Activated CD4-positive, alpha-beta T cell treated with anti-CD3 and anti-CD28 coated beads for 1 hour (primary cell): ENCODE measurements around the gene DNAJC18.
"Not testable (repeated sequence)": the region's sequence is repeated elsewhere in the genome, so short reads cannot be mapped to it uniquely, and the experiment has no call there.

Experiments
- DNase-seq: peaks from one replicate; pipeline ENCODE4 v3.0.0-alpha.2; 2020

DNAJC18 gene

GRCh38 chr5:139460455-139460854 lies 21.1 kb upstream of the DNAJC18 start:
- no peak for DNase-seq

- DNase-seq: no peak
Measured at GRCh38 chr5:139459451-139459934, 20.2 kb upstream of the DNAJC18 start.

GRCh38 chr5:139458580-139459407 lies 19.5 kb upstream of the DNAJC18 start:
- DNase-seq: peak; percentile 60

DNA sequence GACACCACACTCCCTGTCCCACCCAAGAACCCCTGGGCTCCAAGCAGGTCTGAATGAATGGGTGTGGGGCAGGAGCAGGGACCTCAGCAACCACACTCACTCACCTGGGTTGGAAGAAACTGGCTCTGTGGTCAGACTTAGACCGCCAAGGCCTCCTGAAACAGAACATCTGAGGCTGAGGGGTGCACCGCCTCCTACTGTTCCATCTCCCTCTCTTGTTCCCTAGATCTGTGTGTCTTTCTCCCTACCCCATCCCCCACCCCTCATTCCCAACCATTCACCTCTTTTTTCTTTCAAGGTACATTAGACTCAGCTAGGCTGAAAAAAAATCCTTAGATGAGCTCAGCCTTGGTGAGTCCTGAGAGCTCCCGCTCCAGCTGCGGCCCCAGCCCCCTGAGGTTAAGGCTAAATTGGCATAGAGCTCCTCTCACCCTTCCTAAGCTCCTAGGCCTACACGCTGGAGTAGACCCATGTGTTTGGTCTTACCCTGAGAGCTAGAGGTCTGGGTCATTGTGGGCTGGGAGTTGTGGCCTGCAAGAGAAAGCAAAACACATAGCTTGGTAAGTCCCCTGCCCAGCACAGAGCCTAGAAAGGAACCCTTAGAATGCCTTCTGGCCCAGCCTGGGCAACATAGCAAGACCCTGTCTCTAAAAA lies 18.5 kb upstream of the DNAJC18 start:
- DNase-seq: no peak

DNA sequence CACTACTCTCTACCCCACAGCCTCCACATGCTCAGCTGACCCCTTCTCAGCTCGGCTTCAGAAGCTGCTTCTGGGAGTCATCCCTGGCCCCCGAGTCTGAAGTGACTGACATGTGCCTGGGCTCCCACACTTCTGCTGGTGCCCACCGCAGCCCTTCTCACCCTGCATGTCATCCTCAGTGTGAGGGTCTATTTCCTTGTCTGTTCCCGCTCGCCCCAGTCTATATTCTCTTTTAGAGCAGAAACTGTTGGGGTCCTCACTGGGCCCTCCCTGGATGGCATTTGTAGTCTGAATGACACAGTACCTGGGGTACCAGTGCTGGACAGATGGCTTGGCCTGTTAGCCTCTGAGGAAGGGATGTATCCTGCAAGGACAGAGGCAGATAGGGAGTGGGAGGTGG lies 17.9 kb upstream of the DNAJC18 start:
- no peak for DNase-seq

DNA sequence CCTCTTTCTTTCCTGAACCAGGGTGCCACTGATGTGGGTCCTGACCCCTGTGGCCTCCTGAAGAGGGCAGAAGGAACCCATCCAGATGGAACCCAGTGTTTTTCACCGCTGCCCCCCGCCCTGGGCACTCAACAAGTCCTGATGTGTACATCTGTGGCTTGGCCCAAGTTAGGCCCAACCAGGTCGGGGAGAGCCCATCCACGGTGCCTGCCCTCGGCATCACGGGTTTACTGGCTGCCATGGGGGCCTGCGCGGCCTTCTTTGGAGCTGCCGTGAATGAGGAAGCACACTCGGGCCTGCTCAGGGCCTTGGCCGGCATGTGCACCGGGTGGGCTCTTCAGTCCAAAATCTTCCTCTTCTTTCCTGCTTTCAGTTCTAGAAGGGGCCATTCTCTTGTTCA lies 17.5 kb upstream of the DNAJC18 start:
- DNase-seq: no peak

DNA sequence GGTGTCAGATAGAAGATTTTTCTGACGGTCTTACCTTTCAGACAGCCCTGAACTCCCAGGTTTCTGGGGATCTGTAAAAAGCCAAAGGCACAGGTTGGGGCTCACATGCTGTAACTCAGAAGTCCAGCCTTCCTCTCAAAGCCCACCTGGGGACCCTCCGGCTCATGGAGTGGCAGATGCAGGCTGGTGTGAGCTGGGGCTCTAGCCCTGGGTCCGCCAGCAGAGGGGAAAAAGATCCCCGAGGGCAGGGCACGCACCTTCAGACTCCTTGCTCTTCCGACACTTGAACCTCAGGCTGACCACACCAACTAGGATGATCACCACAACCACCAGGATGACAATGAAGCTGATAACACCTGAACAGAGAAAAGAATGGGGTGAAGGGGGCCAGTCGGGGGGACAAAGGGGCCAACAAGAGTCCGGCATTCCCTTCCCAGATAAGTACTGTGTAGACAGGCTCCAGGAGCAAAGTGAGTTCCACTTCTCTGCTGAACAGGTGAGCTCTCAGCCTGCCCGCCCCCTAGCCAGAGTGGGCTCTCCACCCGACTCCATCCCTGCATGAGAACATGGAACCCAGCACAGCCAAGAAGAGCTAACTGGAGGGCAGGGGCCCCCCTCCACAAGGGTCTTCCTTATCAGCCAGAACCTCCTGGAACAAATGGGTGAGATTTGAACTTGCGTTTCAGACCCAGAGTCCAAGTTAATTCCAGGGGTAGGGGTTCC lies 15.4 kb upstream of the DNAJC18 start:
- no peak for DNase-seq

GRCh38 chr5:139453683-139454567 lies 14.6 kb upstream of the DNAJC18 start:
- no peak for DNase-seq

DNA sequence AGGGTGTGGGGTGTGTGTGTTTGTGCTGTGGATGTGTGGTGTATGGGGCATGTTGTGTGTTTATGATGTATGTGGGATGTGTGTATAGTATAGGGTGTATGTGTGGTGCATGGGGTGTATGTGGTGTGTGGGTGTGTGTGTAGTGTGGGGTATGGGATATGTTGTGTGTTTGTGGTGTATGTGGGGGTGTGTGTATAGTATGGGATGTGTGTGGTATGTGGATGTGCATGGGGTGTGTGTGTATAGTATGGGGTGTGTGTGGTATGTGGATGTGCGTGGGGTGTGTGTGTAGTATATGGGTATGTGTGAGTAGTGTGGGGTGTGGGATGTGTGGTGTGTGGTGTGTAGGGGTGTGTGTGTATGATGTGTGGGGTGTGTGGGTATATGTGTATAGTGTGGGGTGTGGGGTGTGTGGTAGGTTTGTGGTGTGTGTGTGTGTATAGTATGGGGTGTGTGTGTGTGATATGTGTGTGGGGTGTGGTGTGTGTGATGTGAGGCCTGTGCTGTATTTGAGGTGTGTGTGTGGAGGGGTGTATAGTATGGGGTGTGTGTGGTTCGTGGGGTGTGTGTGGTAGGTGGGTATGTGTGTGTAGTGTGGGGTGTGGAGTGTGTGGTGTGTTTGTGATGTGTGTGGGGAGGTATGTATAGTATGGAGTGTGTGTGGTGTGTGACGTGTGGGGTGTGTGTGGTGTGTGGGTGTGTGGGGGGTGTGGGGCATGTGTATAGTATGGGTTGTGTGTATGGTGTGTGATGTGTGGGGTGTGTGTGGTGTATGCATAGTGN lies 12.7 kb upstream of the DNAJC18 start:
- DNase-seq: no peak

- no peak for DNase-seq
Measured at GRCh38 chr5:139451176-139451575, 11.9 kb upstream of the DNAJC18 start.

DNA sequence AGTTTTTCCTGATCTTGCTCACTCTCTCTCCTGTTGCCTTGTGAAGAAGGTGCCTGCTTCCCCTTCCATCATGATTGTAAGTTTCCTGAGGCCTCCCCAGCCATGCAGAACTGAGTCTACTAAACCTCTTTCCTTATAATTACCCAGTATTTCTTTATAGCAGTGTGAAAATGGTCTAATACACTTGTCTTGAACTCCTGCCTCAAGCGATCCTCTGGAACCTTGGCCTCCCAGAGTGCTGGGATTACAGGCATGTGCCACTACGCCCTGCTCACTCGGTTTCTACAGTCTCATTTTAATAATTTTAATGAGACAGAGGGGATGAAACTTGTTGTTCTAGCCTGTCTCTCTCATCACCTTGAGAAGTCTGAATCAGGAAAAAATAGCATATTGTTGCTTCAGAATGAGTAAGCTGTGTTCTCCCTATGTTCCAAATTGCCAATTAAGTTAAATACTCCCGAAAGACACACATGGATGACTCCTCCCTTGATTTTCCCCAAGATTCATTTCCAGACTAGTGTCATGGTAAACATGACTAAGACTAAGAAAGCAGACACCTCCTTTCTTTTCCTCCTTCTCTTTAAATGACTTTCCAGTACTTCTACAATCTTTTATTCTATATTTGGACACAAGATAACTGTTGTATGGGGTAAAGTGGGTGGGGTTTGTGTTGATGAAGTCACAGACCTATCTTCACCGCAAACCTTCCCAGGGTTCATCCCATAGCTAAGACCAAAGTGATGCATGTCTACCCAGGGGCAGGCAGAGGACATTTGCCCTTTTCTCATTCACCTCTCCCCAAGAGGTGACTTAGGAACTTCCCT lies 7.8 kb upstream of the DNAJC18 start:
- no peak for DNase-seq

DNA sequence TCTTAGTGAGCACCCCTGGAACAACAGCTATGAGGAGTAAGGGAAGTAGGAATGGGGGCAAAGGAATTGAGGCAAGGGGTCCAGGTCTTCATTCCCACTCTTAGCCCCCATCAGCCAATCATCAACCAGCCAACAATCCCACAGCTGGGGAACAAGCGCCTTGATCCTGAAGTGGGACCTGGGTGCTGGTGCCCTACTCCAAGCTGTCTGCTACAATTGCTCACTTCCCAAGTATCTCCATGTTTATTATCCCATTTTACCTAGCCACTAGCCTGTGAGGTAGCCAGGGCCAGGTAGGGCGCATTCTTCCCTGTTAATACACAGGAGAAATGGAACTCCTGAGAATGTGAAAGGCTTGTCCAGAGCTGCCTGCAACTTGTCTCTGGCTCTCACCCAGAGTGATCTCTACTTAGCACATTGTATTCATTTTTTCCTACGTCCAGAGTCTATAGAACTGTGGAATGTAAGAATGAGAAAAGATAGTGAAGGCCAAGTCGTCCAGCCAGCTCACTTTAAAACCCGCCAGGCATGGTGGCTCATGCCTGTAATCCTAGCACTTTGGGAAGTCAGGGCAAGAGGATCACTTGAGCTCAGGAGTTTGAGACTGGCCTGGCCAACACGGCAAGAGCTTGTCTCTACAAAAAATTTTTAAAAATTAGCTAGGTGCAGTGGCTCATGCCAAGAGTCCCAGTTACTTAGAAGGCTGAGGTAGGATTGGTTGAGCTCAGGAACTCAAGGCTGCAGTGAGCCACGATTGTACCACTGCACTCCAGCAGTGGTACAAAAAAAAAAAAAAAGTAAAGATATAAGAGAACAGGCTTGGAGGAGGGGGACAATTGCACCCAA lies 6.2 kb upstream of the DNAJC18 start:
- DNase-seq: no peak

GRCh38 chr5:139443831-139444453 lies 4.6 kb upstream of the DNAJC18 start:
- DNase-seq: no peak

DNA sequence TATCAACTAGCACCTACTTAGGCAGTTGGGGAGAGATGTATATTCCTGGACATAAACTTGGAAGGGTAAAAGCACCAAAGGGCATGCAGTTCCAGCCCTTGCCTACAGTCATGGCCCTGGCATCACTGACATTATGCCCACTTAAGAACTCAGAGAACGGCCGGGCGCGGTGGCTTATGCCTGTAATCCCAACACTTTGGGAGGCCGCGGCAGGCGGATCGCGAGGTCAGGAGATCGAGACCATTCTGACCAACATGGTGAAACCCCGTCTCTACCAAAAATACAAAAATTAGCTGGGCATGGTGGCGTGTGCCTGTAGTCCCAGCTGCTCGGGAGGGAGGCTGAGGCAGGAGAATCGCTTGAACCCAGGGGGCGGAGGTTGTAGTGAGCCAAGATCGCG lies 1.1 kb upstream of the DNAJC18 start:
- DNase-seq: not testable (repeated sequence)

- DNase-seq: no peak
Measured at GRCh38 chr5:139438707-139439012, 665 bp downstream of the DNAJC18 start.

DNA sequence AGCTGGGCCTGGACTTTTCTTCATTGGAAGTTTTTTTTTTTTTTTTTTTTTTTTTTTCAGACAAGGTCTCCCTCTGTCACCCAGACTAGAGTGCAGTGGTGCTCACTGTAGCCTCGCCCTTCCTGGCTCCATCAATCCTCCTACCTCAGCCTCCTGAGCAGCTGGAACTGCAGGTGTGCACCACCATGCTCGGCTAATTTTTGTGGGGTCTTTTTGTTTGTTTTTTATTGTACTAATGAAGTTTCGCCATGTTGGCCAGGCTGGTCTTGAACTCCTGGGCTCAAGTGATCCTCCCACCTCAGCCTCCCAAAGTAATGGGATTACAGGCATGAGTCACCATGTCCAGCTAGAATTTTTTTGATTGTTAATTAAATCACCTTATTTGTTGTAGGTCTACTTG lies 3.6 kb downstream of the DNAJC18 start:
- DNase-seq: no peak

DNA sequence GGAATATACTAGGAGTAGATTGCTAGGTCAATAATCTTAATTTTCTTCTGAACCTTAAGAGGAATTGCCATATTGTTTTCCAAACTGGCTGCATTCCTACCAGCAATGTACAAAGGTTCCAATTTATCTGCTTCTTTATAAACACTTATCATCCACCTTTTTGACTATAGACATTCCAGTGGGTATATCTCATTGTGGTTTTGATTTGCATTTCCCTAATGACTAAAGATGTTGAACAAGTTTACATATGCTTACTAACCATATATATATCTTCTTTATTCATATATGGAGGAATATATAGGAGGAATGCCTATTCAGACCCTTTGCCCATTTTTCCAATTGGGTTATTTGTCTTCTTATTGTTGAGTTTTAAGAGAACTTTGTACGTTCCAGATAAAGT lies 7.6 kb downstream of the DNAJC18 start:
- no peak for DNase-seq

- DNase-seq: no peak
Measured at GRCh38 chr5:139430015-139430414, 9.3 kb downstream of the DNAJC18 start.

- DNase-seq: no peak
Measured at GRCh38 chr5:139426203-139426885, 13.0 kb downstream of the DNAJC18 start.
